Measurements from ENCODE around the gene CFAP73.
"Not testable (repeated sequence)": the region's sequence is repeated elsewhere in the genome, so short reads cannot be mapped to it uniquely, and the experiment has no call there.

CFAP73 gene

GRCh38 chr12:113149361-113150150 is at the start of gene CFAP73:
TSS of gene CFAP73 (plus strand) at chr12:113149724. CDS start at chr12:113149858, 134 bp downstream.
- DNase-seq = peak in 1 of 2 donors; percentile 17

GRCh38 chr12:113099764-113100163 is 49.8 kb upstream of the CFAP73 start:
- no peak for DNase-seq

DNA sequence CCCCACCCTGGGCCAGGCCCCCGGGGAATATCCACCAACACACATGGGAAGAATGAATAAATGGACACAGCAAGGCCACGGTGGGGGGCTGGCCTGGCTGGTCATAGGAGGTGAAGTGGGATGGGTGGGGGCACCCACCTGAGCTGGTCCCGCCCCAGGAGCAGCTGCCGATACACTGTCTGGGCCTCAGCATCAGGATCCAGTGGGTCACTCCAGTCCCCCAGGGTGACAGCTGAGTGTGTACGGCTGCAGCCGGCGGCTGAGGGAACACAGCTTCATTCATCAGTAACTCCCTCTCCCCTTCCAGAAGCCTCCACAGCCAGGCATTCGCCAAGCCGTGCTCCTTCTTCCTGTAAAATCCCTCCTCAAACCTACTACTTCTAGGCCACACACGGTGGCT is 47.8 kb upstream of the CFAP73 start:
- no peak for DNase-seq

DNA sequence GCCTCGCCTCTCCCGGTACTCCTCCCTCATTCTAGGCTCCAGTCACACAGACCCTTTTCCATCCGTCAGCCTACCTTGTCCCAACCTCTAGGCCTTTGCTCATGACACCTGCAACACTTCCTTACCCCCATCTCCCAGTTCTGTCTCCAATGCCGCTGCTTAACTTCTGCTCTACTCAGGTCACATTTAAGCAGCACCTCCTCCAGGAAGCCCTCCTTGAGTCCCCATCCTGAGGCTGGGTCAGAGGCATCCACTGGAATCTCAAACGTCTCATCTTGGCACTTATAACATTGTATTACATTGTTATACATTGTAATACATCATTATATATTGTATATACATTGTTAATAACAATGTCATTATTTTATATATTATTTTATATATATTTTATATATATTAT is 46.7 kb upstream of the CFAP73 start:
- DNase-seq = no peak

DNA sequence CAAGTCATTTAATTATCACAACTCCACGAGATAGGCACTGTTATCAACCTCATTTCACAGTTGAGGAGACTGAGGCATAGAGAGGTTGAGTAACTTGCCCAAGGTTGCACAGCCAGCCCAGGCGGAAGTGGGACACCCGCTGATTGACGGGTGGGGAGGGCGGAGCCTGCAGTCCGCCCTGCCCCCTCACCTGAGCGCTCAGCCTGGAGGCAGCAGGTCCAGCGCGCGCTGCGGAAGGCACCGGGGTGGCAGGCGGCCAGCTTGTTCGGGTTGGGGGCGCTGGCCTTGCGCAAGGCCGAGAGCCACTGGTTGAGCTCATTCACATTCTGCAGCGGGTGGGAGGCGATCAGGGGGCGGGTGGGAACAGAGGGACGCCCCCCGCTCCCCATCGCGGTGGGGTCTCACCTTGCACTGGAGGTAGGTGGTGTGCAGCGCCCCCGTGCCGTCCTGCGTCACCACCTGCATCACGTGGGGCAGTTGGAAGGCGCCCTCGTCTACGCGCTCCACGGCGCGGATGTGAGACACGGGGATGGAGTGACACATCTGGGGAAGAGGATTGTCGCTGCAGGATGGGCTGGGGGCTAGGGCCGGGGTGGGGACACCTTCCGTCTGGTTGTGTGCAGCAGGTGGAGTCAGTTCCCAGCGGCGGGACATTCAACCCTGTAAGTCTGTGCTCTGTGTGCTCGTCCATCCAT is 45.6 kb upstream of the CFAP73 start:
- peak; percentile 71 to 74 for DNase-seq

GRCh38 chr12:113104953-113105510 is 44.5 kb upstream of the CFAP73 start:
- DNase-seq = no peak

DNA sequence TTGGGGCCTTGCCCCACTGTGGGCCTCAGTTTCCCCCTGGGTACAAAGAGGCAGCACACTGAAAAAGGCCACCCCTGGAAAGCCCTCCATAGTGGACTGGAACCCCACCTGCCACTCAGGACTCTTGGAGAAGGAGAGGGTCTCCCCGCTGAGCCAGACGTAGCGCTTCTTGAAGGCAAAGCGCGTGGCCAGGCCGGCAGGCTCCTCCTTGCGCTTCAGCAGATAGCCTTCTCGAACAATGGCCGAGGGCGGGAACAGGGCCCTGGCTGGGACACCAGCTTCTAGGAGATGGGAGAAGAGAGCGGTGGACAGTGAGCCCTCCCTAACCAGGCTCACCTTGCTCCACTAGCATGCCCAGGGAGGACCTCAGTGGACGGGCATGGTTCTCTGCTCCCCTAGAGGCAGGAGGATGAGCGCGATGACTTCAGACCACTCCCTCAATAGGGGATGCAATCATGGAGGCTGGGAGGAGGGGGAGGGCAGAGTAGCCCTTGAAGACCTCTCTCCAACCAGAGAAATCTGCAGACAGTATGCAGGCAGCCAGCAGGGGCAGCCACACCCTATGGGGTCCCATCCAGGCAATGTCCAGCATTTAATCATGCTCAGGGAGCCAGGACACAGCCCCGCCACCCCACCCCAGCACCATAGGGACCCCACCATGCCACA is 43.8 kb upstream of the CFAP73 start:
- no peak for DNase-seq

DNA sequence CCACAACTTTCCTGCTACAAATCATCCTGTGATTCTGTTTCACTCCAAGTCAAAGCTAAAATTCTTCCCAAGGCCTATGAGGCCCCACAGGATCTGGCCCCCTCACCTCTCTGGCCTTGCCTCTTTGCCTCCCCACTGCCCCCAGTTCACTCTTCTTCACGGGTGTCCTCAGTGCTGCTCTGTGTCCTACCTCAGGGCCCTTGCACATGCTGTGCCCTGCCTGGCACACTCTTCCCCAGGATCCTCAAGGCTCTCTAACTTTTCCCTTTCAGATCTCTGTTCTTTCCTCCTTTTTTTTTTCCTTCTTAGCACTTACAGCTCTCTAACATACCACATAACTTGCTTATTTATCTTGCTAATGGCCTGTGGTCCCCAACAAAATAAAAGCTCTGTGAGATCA is 43.2 kb upstream of the CFAP73 start:
- no peak for DNase-seq

- no peak for DNase-seq
Measured at GRCh38 chr12:113108308-113108707, 41.2 kb upstream of the CFAP73 start.

GRCh38 chr12:113109360-113109759 is 40.2 kb upstream of the CFAP73 start:
- DNase-seq = no peak

- no peak for DNase-seq
Measured at GRCh38 chr12:113109872-113110599, 39.5 kb upstream of the CFAP73 start.

DNA sequence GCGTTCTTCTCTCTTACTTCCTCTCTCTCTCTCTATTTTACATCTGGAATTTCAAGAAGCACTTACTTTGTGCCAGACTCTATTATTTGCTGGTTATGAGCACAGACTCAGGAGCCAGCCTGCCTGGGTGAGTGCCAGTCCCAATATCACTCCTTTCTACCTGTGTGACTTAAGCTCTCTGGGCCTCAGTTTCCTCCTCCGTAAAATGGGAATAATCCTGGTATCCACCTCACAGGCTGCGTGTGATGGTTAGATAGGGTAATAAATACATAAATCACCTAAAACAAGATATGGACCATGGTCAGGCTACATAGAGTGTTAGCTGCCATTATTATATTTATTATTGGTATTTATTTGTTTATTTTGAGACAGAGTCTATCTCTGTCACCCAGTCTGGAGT is 38.3 kb upstream of the CFAP73 start:
- DNase-seq = no peak

DNA sequence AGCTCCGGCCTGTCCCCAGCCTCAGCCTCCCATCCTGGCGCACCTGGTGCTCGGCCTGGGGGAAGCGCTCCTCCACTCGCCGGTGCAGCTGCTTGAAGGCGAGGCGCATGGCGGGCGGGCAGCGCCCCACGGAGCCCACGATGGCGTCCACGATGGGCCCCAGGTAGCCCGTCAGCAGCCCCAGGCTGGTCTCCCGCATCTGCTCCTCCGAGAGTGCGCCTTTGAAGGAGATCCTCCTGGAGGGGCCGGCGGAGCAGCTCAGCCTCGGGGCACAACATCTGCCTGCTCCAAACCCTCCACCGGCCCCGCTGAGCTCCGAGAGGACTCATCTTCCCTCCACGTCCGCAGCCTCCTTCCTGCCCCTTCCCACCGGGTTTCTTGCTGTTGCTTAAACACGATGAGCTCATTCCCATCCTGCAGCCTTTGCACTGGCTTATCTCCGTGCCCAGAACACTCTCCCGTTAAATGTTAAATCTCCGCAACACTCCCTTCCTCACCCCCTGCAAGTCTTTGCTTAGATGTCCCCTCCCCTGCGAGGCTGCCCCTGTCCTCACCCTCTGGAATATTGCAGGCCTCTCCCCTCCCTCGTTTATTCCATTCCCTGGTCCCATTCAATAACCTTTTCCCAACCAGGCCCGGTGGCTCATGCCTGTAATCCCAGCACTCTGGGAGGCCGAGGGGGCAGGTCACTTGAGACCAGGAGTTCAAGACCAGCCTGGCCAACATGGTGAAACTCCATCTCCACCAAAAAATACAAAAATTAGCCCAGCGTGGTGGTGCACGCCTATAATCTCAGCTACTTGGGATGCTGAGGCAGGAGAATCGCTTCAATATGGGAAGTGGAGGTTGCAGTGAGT is 37.3 kb upstream of the CFAP73 start:
- DNase-seq = no peak

DNA sequence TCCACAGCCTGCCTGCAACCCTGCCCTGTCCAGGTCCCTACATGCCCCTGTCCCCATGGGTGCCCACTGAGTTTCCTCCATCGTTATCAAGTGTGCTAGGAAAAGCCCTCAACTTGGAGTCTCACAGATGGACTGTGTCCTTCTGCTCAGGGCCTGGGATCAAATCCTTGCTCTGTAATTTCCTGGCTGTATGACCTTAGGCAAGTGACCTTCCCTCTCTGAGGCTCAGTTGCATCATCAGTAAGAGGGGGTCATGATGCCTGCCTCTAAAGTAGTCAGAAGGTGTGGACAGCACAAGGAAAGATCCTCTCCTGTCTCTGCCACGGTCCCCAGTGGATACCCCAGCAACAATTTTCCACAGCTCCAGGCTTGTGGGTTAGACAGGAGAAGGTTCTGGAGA is 36.1 kb upstream of the CFAP73 start:
- DNase-seq = no peak

- no peak for DNase-seq
Measured at GRCh38 chr12:113114447-113115178, 34.9 kb upstream of the CFAP73 start.

DNA sequence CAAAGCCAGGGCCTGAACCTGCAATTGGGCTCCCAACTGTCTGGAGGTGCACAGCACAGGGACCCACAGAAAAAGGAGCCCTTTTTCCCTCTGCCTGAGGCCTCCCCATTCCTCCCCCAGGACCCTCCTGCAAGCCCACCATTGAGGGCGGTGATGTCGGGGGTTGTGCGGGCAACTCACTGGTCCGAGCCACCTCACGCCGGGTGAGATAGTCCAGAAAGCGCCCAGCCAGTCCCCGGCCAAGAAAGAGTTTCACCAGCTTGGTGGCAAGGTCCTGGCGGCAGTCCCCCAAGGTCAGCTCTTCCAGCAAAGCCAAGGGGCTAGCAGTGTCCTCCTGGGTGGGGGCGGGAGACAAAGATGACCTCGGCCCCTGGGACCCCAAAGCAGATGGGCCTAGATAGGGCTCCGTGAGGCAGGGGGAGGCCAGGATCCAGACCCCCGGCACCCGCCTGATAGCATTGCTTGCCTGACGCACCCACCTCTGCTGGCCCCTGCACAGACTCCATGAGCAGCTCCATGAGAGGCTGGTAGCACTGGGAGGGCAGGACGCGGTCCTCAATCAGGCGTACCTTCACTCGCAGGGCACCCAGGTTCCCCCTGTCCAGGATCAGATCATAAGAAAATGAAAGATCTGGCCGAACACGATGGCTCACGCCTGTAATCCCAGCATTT is 33.9 kb upstream of the CFAP73 start:
- no peak for DNase-seq

DNA sequence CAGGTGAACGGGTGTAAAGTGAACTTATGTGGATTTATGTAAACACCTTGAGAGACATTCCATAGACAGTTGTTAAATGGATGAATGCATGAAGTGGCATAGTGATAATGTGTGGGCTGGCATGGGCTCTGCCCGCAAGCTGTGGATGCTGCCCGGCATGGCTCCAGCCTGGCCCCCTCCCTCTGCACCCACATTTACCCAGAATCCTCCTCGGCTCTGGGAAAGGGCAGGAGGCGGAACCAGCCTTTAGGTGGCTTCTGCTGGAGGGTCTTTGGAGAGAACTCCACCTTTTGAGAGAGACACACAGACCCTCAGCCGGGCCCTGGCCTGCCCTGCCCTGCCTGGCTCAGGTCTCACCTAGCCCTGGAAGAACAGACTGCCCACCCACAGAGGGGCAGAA is 32.6 kb upstream of the CFAP73 start:
- DNase-seq = no peak

GRCh38 chr12:113117684-113118083 is 31.8 kb upstream of the CFAP73 start:
- not testable (repeated sequence) for DNase-seq

DNA sequence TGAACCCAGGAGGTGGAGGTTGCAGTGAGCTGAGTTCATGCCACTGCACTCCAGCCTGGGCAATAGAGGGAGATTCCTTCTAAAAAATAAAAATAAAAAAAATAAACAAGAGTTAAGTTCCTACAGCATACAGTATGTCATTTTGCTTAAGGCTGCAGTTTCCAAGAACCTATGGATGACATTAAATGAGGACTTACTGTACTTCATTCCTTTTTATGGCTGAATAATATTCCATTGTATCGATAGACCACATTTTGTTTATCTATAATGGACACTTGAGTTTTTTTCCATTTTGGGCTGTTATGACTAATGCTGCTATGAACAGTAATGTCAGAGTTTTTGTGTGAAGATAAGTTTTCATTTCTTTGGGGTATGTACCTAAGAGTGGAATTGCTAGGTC is 31.4 kb upstream of the CFAP73 start:
- no peak for DNase-seq

GRCh38 chr12:113119980-113120669 is 29.4 kb upstream of the CFAP73 start:
- DNase-seq = no peak
